ENCODE measurements around the gene TGIF1.
"Not testable (repeated sequence)": the region's sequence is repeated elsewhere in the genome, so short reads cannot be mapped to it uniquely, and the experiment has no call there.

Gene TGIF1

GRCh38 chr18:3455090-3455635, 5.2 kb downstream of the TGIF1 start:
- no peak for DNase-seq (ENCODE audit: low read depth in 2 of 3, low spot score in 1 of 3)

GRCh38 chr18:3455907-3456685, 6.1 kb downstream of the TGIF1 start:
- DNase-seq (ENCODE audit: low read depth in 2 of 3, low spot score in 1 of 3) = no peak

GRCh38 chr18:3456686-3457069, 6.7 kb downstream of the TGIF1 start:
- DNase-seq (ENCODE audit: low read depth in 2 of 3, low spot score in 1 of 3) = no peak

GRCh38 chr18:3457261-3457724, 7.3 kb downstream of the TGIF1 start:
- DNase-seq (ENCODE audit: low read depth in 2 of 3, low spot score in 1 of 3) = no peak

GRCh38 chr18:3458378-3458777, 8.4 kb downstream of the TGIF1 start:
- no peak for DNase-seq (ENCODE audit: low read depth in 2 of 3, low spot score in 1 of 3)

- peak in 1 of 3 donors; percentile 13 for DNase-seq (ENCODE audit: low read depth in 2 of 3, low spot score in 1 of 3)
Measured at GRCh38 chr18:3458952-3459853, 9.2 kb downstream of the TGIF1 start.

- no peak for DNase-seq (ENCODE audit: low read depth in 2 of 3, low spot score in 1 of 3)
Measured at GRCh38 chr18:3460823-3461398, 10.9 kb downstream of the TGIF1 start.

- no peak for DNase-seq (ENCODE audit: low read depth in 2 of 3, low spot score in 1 of 3)
Measured at GRCh38 chr18:3461704-3462103, 11.7 kb downstream of the TGIF1 start.

- DNase-seq (ENCODE audit: low read depth in 2 of 3, low spot score in 1 of 3) = no peak
Measured at GRCh38 chr18:3463051-3463450, 13.1 kb downstream of the TGIF1 start.

- no peak for DNase-seq (ENCODE audit: low read depth in 2 of 3, low spot score in 1 of 3)
Measured at GRCh38 chr18:3466045-3466444, 16.1 kb downstream of the TGIF1 start.

- no peak for DNase-seq (ENCODE audit: low read depth in 2 of 3, low spot score in 1 of 3)
Measured at GRCh38 chr18:3466872-3467271, 16.9 kb downstream of the TGIF1 start.

- DNase-seq (ENCODE audit: low read depth in 2 of 3, low spot score in 1 of 3) = no peak
Measured at GRCh38 chr18:3468066-3468705, 18.2 kb downstream of the TGIF1 start.

- DNase-seq (ENCODE audit: low read depth in 2 of 3, low spot score in 1 of 3) = no peak
Measured at GRCh38 chr18:3468833-3469232, 18.9 kb downstream of the TGIF1 start.

- DNase-seq (ENCODE audit: low read depth in 2 of 3, low spot score in 1 of 3) = no peak
Measured at GRCh38 chr18:3471141-3471648, 21.2 kb downstream of the TGIF1 start.

- DNase-seq (ENCODE audit: low read depth in 2 of 3, low spot score in 1 of 3) = not testable (repeated sequence)
Measured at GRCh38 chr18:3472121-3472520, 22.1 kb downstream of the TGIF1 start.

- no peak for DNase-seq (ENCODE audit: low read depth in 2 of 3, low spot score in 1 of 3)
Measured at GRCh38 chr18:3472681-3473544, 22.9 kb downstream of the TGIF1 start.

- no peak for DNase-seq (ENCODE audit: low read depth in 2 of 3, low spot score in 1 of 3)
Measured at GRCh38 chr18:3478262-3478978, 28.4 kb downstream of the TGIF1 start.

- no peak for DNase-seq (ENCODE audit: low read depth in 2 of 3, low spot score in 1 of 3)
Measured at GRCh38 chr18:3479978-3480509, 30.1 kb downstream of the TGIF1 start.

Data from stimulated activated CD4-positive, alpha-beta T cell treated with anti-CD3 and anti-CD28 coated beads, Interleukin-12 subunit alpha, Interleukin-12 subunit beta, amount 100 ng/mL, for 48 hours (primary cell).